SK-N-SH (cell line): ENCODE data around the gene HMHB1. TPM values are rescaled to one million over a fixed set of nuclear protein-coding genes. Genes with fewer than 3 reads are reported as not detected.

Experiments
- CTCF ChIA-PET: fragments of 300-600, 350-600 bp; formaldehyde crosslinking; extraction: SDS; loops from one replicate; lab custom pipeline; 2021; lab: Yijun Ruan, JAX
- POLR2A ChIA-PET: fragments of 350-600 bp; sonication (Branson Sonifier 250); formaldehyde crosslinking; extraction: SDS; loops from one replicate; lab custom pipeline; 2020; ENCODE audit warnings: antibody characterized with exemption, inconsistent platforms; lab: Yijun Ruan, JAX
- DNase-seq: peaks from one replicate; pipeline ENCODE4 v3.0.0; 2012
- H2AFZ ChIP-seq: fragments of 200-600 bp; sonication (generic); 2 replicates; pipeline ENCODE4 v1.8.1; 2016; ENCODE audit warnings: antibody characterized with exemption, mild to moderate bottlenecking, low read depth
- H3F3A ChIP-seq: fragments of 200-600 bp; sonication (generic); replicated peaks from 2 replicates; pipeline ENCODE3; 2016; ENCODE audit warnings: antibody characterized with exemption, mild to moderate bottlenecking; ENCODE audit not compliant: insufficient read depth
- H3K27ac ChIP-seq, 2 experiments: fragments of 200-500 bp in 1 of 2; fragments of 200-600 bp in 1 of 2; sonication (Bioruptor generic) in 1 of 2; sonication (generic), shearing (Covaris generic) in 1 of 2; 2 replicates each; pipeline versions ENCODE4 v1.5.1 to v1.6.1; 2014 to 2016; ENCODE audit warnings: low read depth in 2 of 2, inconsistent platforms in 1 of 2, low read length in 1 of 2, mild to moderate bottlenecking in 1 of 2, mixed read lengths in 1 of 2
- H3K27me3 ChIP-seq: fragments of 200-600 bp; sonication (generic), shearing (Covaris generic); 2 replicates; pipeline ENCODE4 v1.6.1; 2016; ENCODE audit warnings: mixed run types; ENCODE audit not compliant: insufficient read depth
- H3K36me3 ChIP-seq, 2 experiments: fragments of 200-500 bp in 1 of 2; fragments of 200-600 bp in 1 of 2; sonication (Bioruptor generic) in 1 of 2; sonication (generic) in 1 of 2; replicated peaks in 1 of 2; 2 replicates each; pipeline versions ENCODE3 to v1.5.1; 2014 to 2016; ENCODE audit warnings: low read length in 1 of 2, mild to moderate bottlenecking in 1 of 2; ENCODE audit not compliant: insufficient read depth in 2 of 2, control insufficient read depth in 1 of 2
- H3K4me1 ChIP-seq, 2 experiments: fragments of 200-500 bp in 1 of 2; fragments of 200-600 bp in 1 of 2; sonication (Bioruptor generic) in 1 of 2; sonication (generic), shearing (Covaris generic) in 1 of 2; 2 replicates each; pipeline versions ENCODE4 v1.5.1 to v1.6.1; 2014 to 2016; ENCODE audit warnings: low read depth in 1 of 2, low read length in 1 of 2, mixed run types in 1 of 2; ENCODE audit not compliant: insufficient read depth in 2 of 2, control insufficient read depth in 1 of 2
- H3K4me2 ChIP-seq: fragments of 200-600 bp; sonication (generic), shearing (Covaris generic); 2 replicates; pipeline ENCODE4 v1.6.1; 2017; ENCODE audit warnings: mixed run types
- H3K4me3 ChIP-seq, 2 experiments: fragments of 200-500 bp in 1 of 2; fragments of 200-600 bp in 1 of 2; sonication (Bioruptor generic) in 1 of 2; sonication (generic), shearing (Covaris generic) in 1 of 2; 2 replicates each; pipeline versions ENCODE4 v1.5.1 to v1.8.1; 2014 to 2016; ENCODE audit warnings: low read depth in 2 of 2, inconsistent platforms in 1 of 2, low read length in 1 of 2, mild to moderate bottlenecking in 1 of 2, mixed read lengths in 1 of 2, moderate library complexity in 1 of 2
- H3K79me2 ChIP-seq: fragments of 200-600 bp; sonication (generic); 2 replicates; pipeline ENCODE4 v1.8.1; 2017; ENCODE audit warnings: mild to moderate bottlenecking; ENCODE audit not compliant: insufficient read depth
- H3K9ac ChIP-seq: fragments of 200-600 bp; sonication (generic); 2 replicates; pipeline ENCODE4 v1.6.1; 2017; ENCODE audit warnings: mixed run types
- H3K9me2 ChIP-seq: fragments of 200-600 bp; sonication (generic); 2 replicates; pipeline ENCODE4 v1.6.1; 2017; ENCODE audit warnings: mixed run types
- H3K9me3 ChIP-seq: fragments of 200-600 bp; sonication (generic); 2 replicates; pipeline ENCODE4 v1.6.1; 2017; ENCODE audit warnings: mixed run types, mild to moderate bottlenecking, moderate library complexity
- H4K20me1 ChIP-seq: fragments of 200-600 bp; sonication (generic); 2 replicates; pipeline ENCODE4 v1.6.1; 2017; ENCODE audit warnings: mild to moderate bottlenecking, mixed run types; ENCODE audit not compliant: insufficient read depth
- CTCF ChIP-seq: fragments of 200-600 bp; sonication (generic); IDR thresholded peaks from 2 replicates; pipeline ENCODE4 v1.6.1; 2017; ENCODE audit warnings: antibody characterized with exemption, mild to moderate bottlenecking, moderate library complexity
- FOXJ3 ChIP-seq: sonication (generic); formaldehyde crosslinking; IDR thresholded peaks from 2 replicates; pipeline ENCODE4 v1.5.1; 2020; ENCODE audit warnings: mild to moderate bottlenecking, missing genetic modification reagents
- PBX3 ChIP-seq: IDR thresholded peaks from 2 replicates; pipeline ENCODE4; 2012
- RAD21 ChIP-seq: IDR thresholded peaks from 2 replicates; pipeline ENCODE4 v1.6.1; 2012; ENCODE audit warnings: mild to moderate bottlenecking, low read length
- RCOR1 ChIP-seq: fragments of 150-350 bp; IDR thresholded peaks from 2 replicates; pipeline ENCODE4 v1.6.1; 2017; ENCODE audit warnings: antibody characterized with exemption, low read length
- RFX5 ChIP-seq: IDR thresholded peaks from 2 replicates; pipeline ENCODE4 v1.6.1; 2012; ENCODE audit warnings: mild to moderate bottlenecking, improper control_type of control experiment, low read length
- TCF12 ChIP-seq: IDR thresholded peaks from 2 replicates; pipeline ENCODE4 v1.4.0; 2012
- USF1 ChIP-seq: IDR thresholded peaks from 2 replicates; pipeline ENCODE4 v1.4.0; 2012; ENCODE audit warnings: low read depth, borderline replicate concordance
- ZBTB33 ChIP-seq: IDR thresholded peaks from 2 replicates; pipeline ENCODE4 v1.4.0; 2012; ENCODE audit warnings: low read depth, borderline replicate concordance
- WGBS: methylation state at CpG from one replicate; pipeline ENCODE4 v1.1.6; 2017; ENCODE audit warnings: low lambda C conversion rate; 5-methylcytosine and 5-hydroxymethylcytosine counted together
- polyA plus RNA-seq, 3 experiments: library from polyadenylated mRNA; depleted of rRNA; stranded (reverse); fragments of >200 nt; gene quantifications; 2 replicates each; pipeline ENCODE4 v1.2.3, GENCODE V29; 2012

HMHB1 gene
- polyA plus RNA-seq, 1 of the 3 experiments (the other 2 are of a cell fraction), result not detected

- no peak for TF ChIP-seq USF1
Measured at GRCh38 chr5:143819716-143820115, 7.8 kb downstream of the HMHB1 start (continued).

- Histone ChIP-seq H3K4me2 (no peak overlapping the region), H3K4me3 (no peak overlapping the region), H3K9ac (no peak overlapping the region), H3K79me2 (no peaks in the 10 kb centered on the region)
- CTCF ChIA-PET, result no interaction called here
- no peak for TF ChIP-seq PBX3
- TF ChIP-seq ZBTB33, result no peak
- TF ChIP-seq TCF12, result no peak
- TF ChIP-seq RAD21, result no peak
- no peak for TF ChIP-seq CTCF
- TF ChIP-seq RCOR1, result no peak
- TF ChIP-seq FOXJ3 (CRISPR knock-in tag), result no peak
- no peak for TF ChIP-seq RFX5
- TF ChIP-seq, all 33 proteins: peak for 0
- peaks cover 0 to 7% of the 10 kb centered on the region in 2 experiments; a peak in 1 of 4 replicates for H3K4me1 ChIP-seq
- POLR2A ChIA-PET, result no interaction called here
- H3K27ac ChIP-seq, result no peak overlapping the region
- DNase-seq, result no peak
- WGBS, result 79% methylated on average over 2 of the region's 2 CpGs
- no peaks in the 10 kb centered on the region for H3K36me3 ChIP-seq
- H3K9me2 ChIP-seq, result no peaks in the 10 kb centered on the region
- H3K27me3 ChIP-seq, result no peaks in the 10 kb centered on the region
- H2AFZ ChIP-seq, result no peak overlapping the region
- H3K9me3 ChIP-seq, result no peaks in the 10 kb centered on the region
- H4K20me1 ChIP-seq, result no peaks in the 10 kb centered on the region
- no peaks in the 10 kb centered on the region for H3F3A ChIP-seq
Measured at GRCh38 chr5:143820451-143820850, 8.5 kb downstream of the HMHB1 start.
